ENCODE results near the gene PRKAG2. TPM values are rescaled to one million over a fixed set of nuclear protein-coding genes. Genes with fewer than 3 reads are reported as not detected.

The PRKAG2 gene
- polyA plus RNA-seq, 3 donors = 29.2 to 59.8 (median 30.9) TPM

DNA sequence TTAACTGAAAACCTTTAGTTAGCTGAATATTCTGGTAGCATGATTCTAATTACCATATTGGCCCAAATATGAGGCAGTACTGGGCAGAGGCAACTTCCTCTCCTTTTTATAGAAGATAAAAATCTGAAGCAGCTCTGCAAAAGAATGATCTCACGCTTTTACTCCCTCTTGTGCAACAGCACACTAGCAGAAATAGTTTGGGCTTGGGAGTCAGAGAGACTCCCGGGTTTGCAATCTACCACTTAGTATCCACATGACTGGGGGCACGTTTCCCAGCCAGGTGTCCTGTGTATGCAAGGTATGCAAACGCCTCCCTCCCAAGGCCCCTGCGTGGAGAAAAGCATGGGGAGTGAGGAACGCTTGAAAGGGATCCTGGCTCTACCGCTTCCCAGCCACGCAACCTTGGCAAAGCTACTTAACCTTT is 310.0 kb downstream of the PRKAG2 start:
- peaks cover 68 to 94% of the 10 kb centered on the region in 2 donors for H3K36me3 ChIP-seq (replicated peaks in 1 of 2; ENCODE audit: control insufficient read depth in 1 of 2, insufficient read depth in 2 of 2, low read length in 2 of 2)
- intact Hi-C loops (cut with micrococcal nuclease) = no loop called here
- no peaks in the 10 kb centered on the region for H3K4me1 Mint-ChIP-seq

DNA sequence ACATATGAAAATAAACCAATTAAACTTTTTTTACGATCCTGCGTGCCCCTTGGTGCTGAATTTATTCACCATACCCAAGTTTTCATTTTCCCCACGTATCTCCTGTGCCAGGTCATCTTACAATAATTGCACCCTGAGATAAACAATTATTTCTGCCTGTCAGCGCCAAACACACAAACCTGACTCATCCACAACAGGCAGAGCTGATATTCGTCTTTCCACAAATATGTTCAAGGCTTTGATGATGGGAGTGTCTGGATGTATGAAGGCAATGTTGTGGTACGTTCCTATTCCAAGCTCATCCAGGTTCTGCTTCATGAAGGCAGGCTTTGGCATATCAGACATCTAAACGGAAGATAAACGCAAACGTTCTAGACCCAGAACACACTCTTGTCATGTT is 311.4 kb downstream of the PRKAG2 start:
- Histone ChIP-seq H3K36me3 (replicated peaks in 1 of 2; ENCODE audit: control insufficient read depth in 1 of 2, insufficient read depth in 2 of 2, low read length in 2 of 2) (peaks cover 74 to 97% of the 10 kb centered on the region in 2 donors), H3K4me2 (replicated peaks; ENCODE audit: extremely low read depth, low read length, poor library complexity, severe bottlenecking) (no peak overlapping the region), H3K4me1 (ENCODE audit: control insufficient read depth in 1 of 2, insufficient read depth in 2 of 2, low read length in 2 of 2) (no peaks in the 10 kb centered on the region), H3K27ac (ENCODE audit: low read depth in 1 of 2, low read length in 2 of 2) (no peak overlapping the region), H3K4me3 (replicated peaks in 1 of 3; ENCODE audit: low read depth in 2 of 3, low read length in 3 of 3) (no peak overlapping the region), H3K9me3 (replicated peaks in 1 of 2; ENCODE audit: control insufficient read depth in 1 of 2, insufficient read depth in 1 of 2, low read length in 2 of 2) (no peaks in the 10 kb centered on the region), H3K79me2 (ENCODE audit: insufficient read depth, low read length) (no peaks in the 10 kb centered on the region), H3K27me3 (ENCODE audit: control insufficient read depth in 2 of 2, insufficient read depth in 2 of 2, low read length in 2 of 2) (no peaks in the 10 kb centered on the region), H3K9ac (ENCODE audit: insufficient read depth, low read length, poor library complexity, severe bottlenecking) (no peak overlapping the region), H4K20me1 (ENCODE audit: insufficient read depth, low read length) (peaks cover 13% of the 10 kb centered on the region), H2AFZ (ENCODE audit: insufficient read depth, low read depth, low read length, poor library complexity, severe bottlenecking) (no peak overlapping the region)
- H3K9me3 Mint-ChIP-seq = no peaks in the 10 kb centered on the region
- H3K4me1 Mint-ChIP-seq = no peaks in the 10 kb centered on the region
- WGBS (ENCODE audit: insufficient coverage) = 100% methylated on average over 2 of the region's 9 CpGs
- TF ChIP-seq, protein P1, sequence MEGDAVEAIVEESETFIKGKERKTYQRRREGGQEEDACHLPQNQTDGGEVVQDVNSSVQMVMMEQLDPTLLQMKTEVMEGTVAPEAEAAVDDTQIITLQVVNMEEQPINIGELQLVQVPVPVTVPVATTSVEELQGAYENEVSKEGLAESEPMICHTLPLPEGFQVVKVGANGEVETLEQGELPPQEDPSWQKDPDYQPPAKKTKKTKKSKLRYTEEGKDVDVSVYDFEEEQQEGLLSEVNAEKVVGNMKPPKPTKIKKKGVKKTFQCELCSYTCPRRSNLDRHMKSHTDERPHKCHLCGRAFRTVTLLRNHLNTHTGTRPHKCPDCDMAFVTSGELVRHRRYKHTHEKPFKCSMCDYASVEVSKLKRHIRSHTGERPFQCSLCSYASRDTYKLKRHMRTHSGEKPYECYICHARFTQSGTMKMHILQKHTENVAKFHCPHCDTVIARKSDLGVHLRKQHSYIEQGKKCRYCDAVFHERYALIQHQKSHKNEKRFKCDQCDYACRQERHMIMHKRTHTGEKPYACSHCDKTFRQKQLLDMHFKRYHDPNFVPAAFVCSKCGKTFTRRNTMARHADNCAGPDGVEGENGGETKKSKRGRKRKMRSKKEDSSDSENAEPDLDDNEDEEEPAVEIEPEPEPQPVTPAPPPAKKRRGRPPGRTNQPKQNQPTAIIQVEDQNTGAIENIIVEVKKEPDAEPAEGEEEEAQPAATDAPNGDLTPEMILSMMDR (IDR thresholded peaks at IDR 0.05) = no peak
- H3K27me3 Mint-ChIP-seq (ENCODE audit: low read depth in 3 of 3) = no peaks in the 10 kb centered on the region
- no peak for DNase-seq
- H3K27ac Mint-ChIP-seq = no peak overlapping the region
- no peak overlapping the region for H3K4me3 Mint-ChIP-seq
- peaks cover 68 to 85% of the 10 kb centered on the region in 2 donors for H3K36me3 Mint-ChIP-seq
- intact Hi-C loops (cut with micrococcal nuclease) = no loop called here

More for the DNA sequence above, 310.0 kb downstream of the PRKAG2 start:
- Histone ChIP-seq H3K27ac (ENCODE audit: low read depth in 1 of 2, low read length in 2 of 2) (no peak overlapping the region), H3K9me3 (replicated peaks in 1 of 2; ENCODE audit: control insufficient read depth in 1 of 2, insufficient read depth in 1 of 2, low read length in 2 of 2) (no peaks in the 10 kb centered on the region), H3K9ac (ENCODE audit: insufficient read depth, low read length, poor library complexity, severe bottlenecking) (no peak overlapping the region), H3K4me2 (replicated peaks; ENCODE audit: extremely low read depth, low read length, poor library complexity, severe bottlenecking) (no peak overlapping the region), H3K27me3 (ENCODE audit: control insufficient read depth in 2 of 2, insufficient read depth in 2 of 2, low read length in 2 of 2) (no peaks in the 10 kb centered on the region), H3K4me1 (ENCODE audit: control insufficient read depth in 1 of 2, insufficient read depth in 2 of 2, low read length in 2 of 2) (no peaks in the 10 kb centered on the region), H3K79me2 (ENCODE audit: insufficient read depth, low read length) (no peaks in the 10 kb centered on the region), H4K20me1 (ENCODE audit: insufficient read depth, low read length) (peaks cover 13% of the 10 kb centered on the region), H3K4me3 (replicated peaks in 1 of 3; ENCODE audit: low read depth in 2 of 3, low read length in 3 of 3) (no peak overlapping the region), H2AFZ (ENCODE audit: insufficient read depth, low read depth, low read length, poor library complexity, severe bottlenecking) (no peak overlapping the region)
- Mint-ChIP-seq H3K4me3 (no peak overlapping the region), H3K27ac (no peak overlapping the region), H3K27me3 (ENCODE audit: low read depth in 3 of 3) (no peaks in the 10 kb centered on the region), H3K9me3 (no peaks in the 10 kb centered on the region), H3K36me3 (peaks cover 63 to 77% of the 10 kb centered on the region in 2 donors)
- TF ChIP-seq, protein P1 (IDR thresholded peaks at IDR 0.05) = no peak
- no CpG with 5 or more reads among the region's 8 CpGs for WGBS (ENCODE audit: insufficient coverage)
- DNase-seq = no peak
